Mesothelial cell of epicardium (in vitro differentiated cells): ENCODE results near the gene SEPTIN8. TPM values are rescaled to one million over a fixed set of nuclear protein-coding genes. Genes with fewer than 3 reads are reported as not detected.

Source experiments
- DNase-seq, 2 experiments: peaks; one replicate each; pipeline ENCODE4 v3.0.0; 2021; ENCODE audit warnings: low spot score in 2 of 2; ENCODE audit not compliant: unreplicated experiment in 2 of 2
- H3K27ac Mint-ChIP-seq: 2 replicates; pipeline ENCODE4 v1.8.0; 2021; ENCODE audit warnings: mixed read lengths
- H3K27me3 Mint-ChIP-seq: 2 replicates; pipeline ENCODE4 v1.8.0; 2021; ENCODE audit warnings: low read depth, mixed read lengths
- H3K36me3 Mint-ChIP-seq: 2 replicates; pipeline ENCODE4 v1.8.0; 2021; ENCODE audit warnings: mixed read lengths
- H3K4me1 Mint-ChIP-seq: 2 replicates; pipeline ENCODE4 v1.8.0; 2021; ENCODE audit warnings: mixed read lengths
- H3K4me3 Mint-ChIP-seq: 2 replicates; pipeline ENCODE4 v1.8.0; 2021; ENCODE audit warnings: mild to moderate bottlenecking, moderate library complexity, mixed read lengths
- H3K9me3 Mint-ChIP-seq: 2 replicates; pipeline ENCODE4 v1.8.0; 2021; ENCODE audit warnings: mixed read lengths
- total RNA-seq: library from RNA; stranded (reverse); gene quantifications from 3 replicates; pipeline ENCODE4 v1.2.1, GENCODE V29; 2021
- TF ChIP-seq, protein P1 (sequence below): fragments of 200-600 bp; sonication (generic); IDR thresholded peaks from one replicate; pipeline ENCODE4 v1.5.0; 2021; ENCODE audit warnings: antibody characterized with exemption; ENCODE audit not compliant: unreplicated experiment

SEPTIN8 gene
- total RNA-seq, 1 donor from 2014 or later: 58.9 TPM

DNA sequence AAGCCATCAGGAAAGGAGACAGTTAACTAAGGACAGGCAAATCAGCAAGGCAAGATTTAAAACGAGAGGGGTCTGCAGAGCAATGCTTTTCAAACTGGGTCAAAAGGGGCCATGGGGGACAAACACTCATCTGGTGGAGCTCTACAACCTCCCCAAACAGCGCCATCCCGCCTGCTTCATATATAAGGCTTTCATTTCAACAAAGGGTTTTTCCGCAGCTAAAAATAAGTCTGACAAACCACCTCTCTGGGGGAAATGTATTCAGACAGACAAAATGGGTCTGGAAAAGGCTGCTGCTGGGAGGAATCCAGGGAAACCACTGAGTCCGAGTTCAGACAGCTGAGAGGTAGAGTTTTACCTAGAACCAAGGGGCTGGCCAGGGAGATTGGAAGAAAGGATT is 8.3 kb upstream of the SEPTIN8 start:
- Mint-ChIP-seq H3K4me1 (peaks cover 9% of the 10 kb centered on the region), H3K27ac (no peak overlapping the region), H3K9me3 (peaks cover 6% of the 10 kb centered on the region), H3K27me3 (peaks cover 2% of the 10 kb centered on the region), H3K4me3 (no peak overlapping the region), H3K36me3 (no peaks in the 10 kb centered on the region)
- DNase-seq: no peak
- TF ChIP-seq, protein P1, sequence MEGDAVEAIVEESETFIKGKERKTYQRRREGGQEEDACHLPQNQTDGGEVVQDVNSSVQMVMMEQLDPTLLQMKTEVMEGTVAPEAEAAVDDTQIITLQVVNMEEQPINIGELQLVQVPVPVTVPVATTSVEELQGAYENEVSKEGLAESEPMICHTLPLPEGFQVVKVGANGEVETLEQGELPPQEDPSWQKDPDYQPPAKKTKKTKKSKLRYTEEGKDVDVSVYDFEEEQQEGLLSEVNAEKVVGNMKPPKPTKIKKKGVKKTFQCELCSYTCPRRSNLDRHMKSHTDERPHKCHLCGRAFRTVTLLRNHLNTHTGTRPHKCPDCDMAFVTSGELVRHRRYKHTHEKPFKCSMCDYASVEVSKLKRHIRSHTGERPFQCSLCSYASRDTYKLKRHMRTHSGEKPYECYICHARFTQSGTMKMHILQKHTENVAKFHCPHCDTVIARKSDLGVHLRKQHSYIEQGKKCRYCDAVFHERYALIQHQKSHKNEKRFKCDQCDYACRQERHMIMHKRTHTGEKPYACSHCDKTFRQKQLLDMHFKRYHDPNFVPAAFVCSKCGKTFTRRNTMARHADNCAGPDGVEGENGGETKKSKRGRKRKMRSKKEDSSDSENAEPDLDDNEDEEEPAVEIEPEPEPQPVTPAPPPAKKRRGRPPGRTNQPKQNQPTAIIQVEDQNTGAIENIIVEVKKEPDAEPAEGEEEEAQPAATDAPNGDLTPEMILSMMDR: no peak

DNA sequence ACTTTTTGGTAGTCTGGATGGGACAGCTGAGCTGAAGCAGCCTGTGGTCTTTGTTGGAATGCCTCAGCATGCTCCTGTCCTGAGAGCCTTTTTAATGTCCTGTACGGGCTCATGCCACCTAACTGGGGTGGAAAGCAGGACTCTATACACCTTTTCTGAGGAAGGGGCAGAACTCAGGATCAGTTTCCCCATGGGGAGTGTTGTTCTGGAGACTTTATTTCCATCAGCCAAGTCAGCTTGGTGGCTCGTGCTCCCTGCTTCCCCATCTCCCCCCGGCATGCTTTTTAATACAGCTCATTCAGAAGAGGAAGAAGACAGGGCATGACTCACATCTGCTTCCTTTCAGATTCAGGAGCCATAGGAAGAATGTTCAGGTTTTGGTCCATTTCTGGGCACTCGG is 5.1 kb upstream of the SEPTIN8 start:
- H3K27me3 Mint-ChIP-seq: peaks cover 8% of the 10 kb centered on the region
- H3K36me3 Mint-ChIP-seq: no peaks in the 10 kb centered on the region
- DNase-seq: no peak
- H3K27ac Mint-ChIP-seq: no peak overlapping the region
- H3K9me3 Mint-ChIP-seq: peaks cover 6% of the 10 kb centered on the region
- H3K4me1 Mint-ChIP-seq: peaks cover 4% of the 10 kb centered on the region
- TF ChIP-seq, protein P1: no peak
- no peak overlapping the region for H3K4me3 Mint-ChIP-seq

DNA sequence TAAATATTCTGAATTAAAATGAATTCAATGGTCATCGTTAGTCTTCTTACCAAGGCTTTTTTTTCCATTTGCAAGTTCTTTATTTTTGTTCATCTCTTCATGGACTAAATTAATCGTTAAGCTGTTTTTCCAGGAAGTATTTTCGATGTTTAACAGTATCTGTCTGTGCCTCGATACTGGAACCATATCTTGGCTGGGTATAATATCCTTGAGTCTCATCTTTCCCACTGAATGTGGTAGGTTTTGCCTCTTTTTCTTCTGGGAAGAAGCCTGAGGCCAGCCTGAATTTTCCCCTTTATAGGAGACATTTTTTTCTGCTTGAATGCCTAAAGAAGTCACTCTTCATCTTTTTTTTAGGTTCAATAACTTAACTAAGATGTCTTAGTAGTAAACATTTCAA is 4.0 kb upstream of the SEPTIN8 start:
- TF ChIP-seq, protein P1: no peak
- Mint-ChIP-seq H3K4me3 (no peak overlapping the region), H3K27ac (no peak overlapping the region), H3K36me3 (no peaks in the 10 kb centered on the region), H3K27me3 (peaks cover 8% of the 10 kb centered on the region), H3K4me1 (peaks cover 6% of the 10 kb centered on the region), H3K9me3 (peaks cover 4% of the 10 kb centered on the region)
- DNase-seq: no peak

DNA sequence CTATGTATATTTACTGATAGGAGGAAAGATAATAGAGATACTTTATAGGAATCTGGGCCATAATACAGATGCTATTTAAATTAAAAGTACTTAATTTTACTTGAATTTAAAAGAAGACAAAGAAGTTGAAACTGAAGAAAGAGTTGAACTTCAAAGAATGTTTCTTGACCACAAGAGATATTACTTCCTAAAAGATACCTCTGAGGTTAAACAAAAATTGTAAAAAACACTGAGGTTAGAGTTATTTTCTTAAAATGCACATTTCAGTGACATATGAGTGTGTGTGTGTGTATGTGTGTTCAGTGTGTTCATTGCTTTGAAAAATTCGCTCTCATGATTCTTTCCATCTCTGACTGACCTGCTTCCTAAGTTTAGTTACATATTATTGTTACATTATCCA is 3.5 kb upstream of the SEPTIN8 start:
- H3K4me3 Mint-ChIP-seq: no peak overlapping the region
- peaks cover 8% of the 10 kb centered on the region for H3K27me3 Mint-ChIP-seq
- no peaks in the 10 kb centered on the region for H3K36me3 Mint-ChIP-seq
- H3K27ac Mint-ChIP-seq: no peak overlapping the region
- H3K4me1 Mint-ChIP-seq: peaks cover 10% of the 10 kb centered on the region
- no peaks in the 10 kb centered on the region for H3K9me3 Mint-ChIP-seq
- no peak for DNase-seq
- TF ChIP-seq, protein P1: no peak

DNA sequence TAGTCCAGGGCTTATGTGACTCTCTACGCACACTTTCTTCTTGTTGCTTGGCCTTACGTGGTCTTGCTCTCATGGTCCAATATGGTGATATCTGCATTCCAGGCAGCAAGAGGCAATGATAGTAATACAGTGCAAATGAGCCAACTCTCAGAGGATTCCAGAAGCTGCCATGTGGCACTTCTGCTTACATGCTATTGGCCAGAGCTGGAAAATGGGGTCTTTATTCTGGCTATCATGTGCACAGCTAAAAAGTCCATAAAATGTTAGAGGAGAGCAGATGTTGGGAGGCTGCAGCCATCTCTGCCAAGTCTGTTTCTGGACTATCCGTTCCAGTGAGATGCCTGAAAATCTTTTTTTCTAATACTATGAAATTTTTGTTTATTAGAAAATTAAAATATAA is 2.9 kb upstream of the SEPTIN8 start:
- H3K4me1 Mint-ChIP-seq: peaks cover 17% of the 10 kb centered on the region
- no peak overlapping the region for H3K27ac Mint-ChIP-seq
- H3K9me3 Mint-ChIP-seq: no peaks in the 10 kb centered on the region
- H3K36me3 Mint-ChIP-seq: no peaks in the 10 kb centered on the region
- H3K4me3 Mint-ChIP-seq: no peak overlapping the region
- H3K27me3 Mint-ChIP-seq: peaks cover 8% of the 10 kb centered on the region
- TF ChIP-seq, protein P1: no peak
- no peak for DNase-seq

DNA sequence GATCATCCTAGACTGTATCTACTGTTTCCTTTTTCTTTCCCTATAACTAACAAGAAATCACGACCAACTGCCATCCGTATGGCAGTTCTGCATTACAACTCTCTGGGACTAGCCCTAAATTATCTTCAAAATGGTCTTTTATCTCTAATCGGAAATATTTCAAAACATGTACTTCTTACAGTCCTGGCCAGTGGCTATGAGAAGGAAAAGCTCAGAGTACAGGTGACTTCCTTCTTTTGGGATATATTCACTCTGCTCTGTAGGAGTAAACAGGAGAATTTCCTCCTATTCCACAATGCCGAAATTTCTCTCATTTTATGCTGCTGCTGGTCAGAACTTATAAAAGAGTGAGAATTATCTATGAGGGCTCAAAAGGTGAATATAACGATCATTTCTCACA is 1.8 kb upstream of the SEPTIN8 start:
- peaks cover 8% of the 10 kb centered on the region for H3K27me3 Mint-ChIP-seq

More for the DNA sequence above, 1.8 kb upstream of the SEPTIN8 start:
- TF ChIP-seq, protein P1: no peak
- no peak overlapping the region for H3K4me3 Mint-ChIP-seq
- no peak overlapping the region for H3K27ac Mint-ChIP-seq
- peaks cover 28% of the 10 kb centered on the region for H3K4me1 Mint-ChIP-seq
- H3K9me3 Mint-ChIP-seq: no peaks in the 10 kb centered on the region
- no peaks in the 10 kb centered on the region for H3K36me3 Mint-ChIP-seq
- DNase-seq: no peak
